GM12891 (cell line): ENCODE measurements around the gene AP2M1.

Experiments
- POLR2A ChIP-seq: IDR thresholded peaks from 2 replicates; pipeline ENCODE4 v1.6.1; 2011; ENCODE audit warnings: low read depth, low read length, control low read depth
- POLR2AphosphoS5 ChIP-seq: IDR thresholded peaks from 2 replicates; pipeline ENCODE4 v1.6.1; 2011; ENCODE audit warnings: low read depth, low read length, control low read depth
- SPI1 ChIP-seq: IDR thresholded peaks from 2 replicates; pipeline ENCODE4 v1.6.1; 2011; ENCODE audit warnings: low read depth, low read length, control low read depth
- TAF1 ChIP-seq: IDR thresholded peaks from 2 replicates; pipeline ENCODE4 v1.6.1; 2011; ENCODE audit warnings: low read depth, low read length, control low read depth

DNA sequence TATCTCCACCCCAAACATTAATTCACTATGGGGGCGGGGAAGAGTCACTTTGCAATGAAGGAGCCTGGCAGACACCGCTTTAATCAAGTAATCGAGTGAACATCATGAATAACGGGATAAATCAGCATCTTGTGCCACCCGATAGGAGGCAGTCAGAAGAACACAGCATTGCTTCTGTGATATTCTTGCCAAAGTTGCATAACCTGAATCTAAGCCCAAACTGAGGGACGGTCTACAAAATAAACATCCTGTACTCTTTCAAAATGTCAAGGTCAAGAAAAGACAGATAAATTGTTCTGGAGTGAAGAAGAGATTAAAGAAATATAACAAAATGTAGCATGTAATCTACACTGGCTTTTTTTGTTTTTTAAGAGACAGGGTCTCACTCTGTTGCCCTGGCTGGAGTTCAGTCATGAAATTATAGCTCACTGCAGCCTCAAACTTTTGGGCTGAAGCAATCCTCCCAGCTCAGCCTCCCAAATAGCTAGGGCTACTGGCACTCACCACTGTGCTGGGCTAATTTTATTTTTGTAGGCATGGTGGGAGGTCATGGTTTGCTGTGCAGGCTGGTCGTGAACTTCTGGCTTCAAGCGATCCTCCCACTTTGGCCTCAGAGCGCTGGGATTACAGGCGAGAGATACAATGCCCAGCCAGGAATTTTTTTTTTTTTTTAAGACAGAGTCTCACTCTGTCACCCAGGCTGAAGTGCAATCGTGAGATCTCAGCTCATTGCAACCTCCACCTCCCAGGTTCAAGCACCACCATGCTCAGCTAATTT lies 34.7 kb downstream of the AP2M1 start:
- TF ChIP-seq TAF1 (no peak), POLR2AphosphoS5 (no peak), POLR2A (no peak), SPI1 (no peak)
